Skeletal muscle tissue (tissue), 4 donors: Measurements from ENCODE around the gene ATG4B. TPM values are rescaled to one million over a fixed set of nuclear protein-coding genes. Genes with fewer than 3 reads are reported as not detected.
A peak's percentile ranks its signal among the peaks of the same experiment; 100 is the strongest.

ENCODE experiments used
- H3K27ac ChIP-seq: one replicate; pipeline ENCODE4 v1.7.0; 2013; ENCODE audit warnings: mild to moderate bottlenecking, low read depth, low read length, inconsistent platforms
- H3K27me3 ChIP-seq, 3 donors: one replicate each; pipeline ENCODE4 v1.7.0; 2013; ENCODE audit warnings: low read length in 3 of 3; ENCODE audit not compliant: control insufficient read depth in 3 of 3, insufficient read depth in 3 of 3
- H3K36me3 ChIP-seq, 3 donors: one replicate each; pipeline ENCODE4 v1.7.0; 2013; ENCODE audit warnings: low read length in 3 of 3; ENCODE audit not compliant: control insufficient read depth in 3 of 3, insufficient read depth in 3 of 3
- H3K4me1 ChIP-seq, 3 donors: one replicate each; pipeline ENCODE4 v1.7.0; 2013; ENCODE audit warnings: low read length in 3 of 3, mild to moderate bottlenecking in 3 of 3; ENCODE audit not compliant: control insufficient read depth in 3 of 3, insufficient read depth in 3 of 3
- H3K4me3 ChIP-seq, 3 donors: one replicate each; pipeline ENCODE4 v1.7.0; 2013; ENCODE audit warnings: low read length in 3 of 3
- H3K9ac ChIP-seq, 3 donors: one replicate each; pipeline ENCODE4 v1.7.0; 2013; ENCODE audit warnings: low read length in 3 of 3, mild to moderate bottlenecking in 3 of 3, moderate library complexity in 2 of 3, low read depth in 1 of 3
- H3K9me3 ChIP-seq, 3 donors: one replicate each; pipeline ENCODE4 v1.7.0; 2013; ENCODE audit warnings: low read length in 3 of 3; ENCODE audit not compliant: control insufficient read depth in 3 of 3
- total RNA-seq: library from RNA; depleted of rRNA; stranded (reverse); fragments of >200 nt; gene quantifications from one replicate; pipeline ENCODE4 v1.2.3, GENCODE V29; 2014
- donor health status: Osteomylitis.

The ATG4B gene
- total RNA-seq, 1 donor from 2014 or later = 29.2 TPM

DNA sequence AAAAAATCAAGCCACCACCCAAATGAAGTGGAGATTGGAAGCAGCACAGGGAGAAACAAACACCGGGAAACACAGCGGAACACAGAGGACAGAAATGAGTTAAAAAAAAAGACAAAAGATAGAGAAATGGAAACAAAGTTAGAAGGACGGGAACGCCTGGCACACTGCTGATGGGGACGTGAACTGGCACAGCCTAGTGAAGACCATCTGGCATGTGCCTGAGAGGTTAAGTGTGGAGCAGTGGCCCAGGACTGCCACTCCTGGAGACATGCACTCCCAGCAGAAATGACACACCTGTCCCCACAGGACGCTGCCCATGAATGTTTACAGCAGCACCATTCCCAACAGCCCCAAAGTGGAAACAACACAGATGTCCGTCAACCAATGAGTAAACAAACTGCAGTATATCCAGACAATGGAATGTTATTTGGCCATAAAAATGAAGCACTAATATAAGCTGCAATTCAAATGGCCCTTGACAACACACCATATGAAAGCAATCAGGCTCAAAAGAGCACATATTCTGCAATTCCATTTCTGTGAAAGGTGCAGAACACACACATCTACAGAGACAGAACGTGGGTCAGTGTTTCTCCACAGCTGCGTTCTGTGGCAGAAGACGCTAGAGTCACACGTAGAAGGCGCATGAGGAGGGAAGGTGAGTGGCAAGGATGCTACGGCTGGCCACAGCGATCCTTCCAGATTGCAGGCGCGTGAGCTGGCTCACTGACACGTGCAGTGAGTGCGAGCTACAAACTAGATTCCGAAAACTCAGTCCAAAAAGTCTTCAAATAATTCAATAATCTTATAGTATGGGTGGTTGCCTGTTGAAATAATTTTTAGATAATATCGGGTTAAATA lies 25.1 kb upstream of the ATG4B start:
- peaks cover 15 to 42% (median 18%) of the 10 kb centered on the region in 3 donors for H3K4me1 ChIP-seq

DNA sequence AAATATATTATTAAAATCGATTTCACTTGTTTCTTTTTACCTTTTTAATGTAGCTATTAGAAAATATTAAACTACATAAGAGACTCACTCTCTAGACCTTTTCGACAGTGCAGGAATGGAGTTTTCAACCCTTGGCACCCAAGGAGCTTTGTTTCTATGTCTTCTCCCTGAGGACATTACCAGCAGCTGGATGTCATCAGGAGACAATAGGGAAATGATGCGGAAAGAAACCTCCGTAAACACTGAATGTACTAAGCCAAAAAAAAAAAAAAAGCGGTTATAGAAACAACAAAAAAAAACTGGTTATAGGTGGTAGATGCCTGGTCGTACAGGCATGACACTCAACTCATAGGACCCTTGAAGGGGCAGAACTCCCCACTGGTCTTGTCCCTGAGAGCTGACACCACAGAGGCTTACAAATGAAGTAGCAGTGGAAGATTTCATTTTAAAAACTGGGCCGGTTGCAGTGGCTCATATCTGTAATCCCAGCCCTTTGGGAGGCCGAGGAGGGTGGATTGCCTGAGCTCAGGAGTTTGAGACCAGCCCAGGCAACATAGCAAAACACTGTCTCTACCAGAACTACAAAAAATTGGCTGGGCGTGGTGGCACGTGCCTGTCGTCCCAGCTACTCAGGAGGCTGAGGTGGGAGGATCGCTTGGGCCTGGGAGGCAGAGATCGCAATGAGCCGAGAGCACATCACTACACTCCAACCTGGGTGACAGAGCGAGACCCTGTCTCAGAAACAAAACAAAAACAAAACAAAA lies 24.3 kb upstream of the ATG4B start:
- peaks cover 15 to 49% (median 23%) of the 10 kb centered on the region in 3 donors for H3K4me1 ChIP-seq
- H3K27ac ChIP-seq = no peak overlapping the region
- no peaks in the 10 kb centered on the region for H3K27me3 ChIP-seq
- peaks cover 0 to 4% (median 0%) of the 10 kb centered on the region in 3 donors for H3K36me3 ChIP-seq
- H3K4me3 ChIP-seq = no peak overlapping the region
- no peaks in the 10 kb centered on the region for H3K9me3 ChIP-seq
- H3K9ac ChIP-seq = no peak overlapping the region

More for the DNA sequence above, 25.1 kb upstream of the ATG4B start:
- Histone ChIP-seq H3K9ac (no peak overlapping the region), H3K4me3 (no peak overlapping the region), H3K27ac (no peak overlapping the region), H3K27me3 (no peaks in the 10 kb centered on the region), H3K36me3 (peaks cover 0 to 4% (median 0%) of the 10 kb centered on the region in 3 donors), H3K9me3 (no peaks in the 10 kb centered on the region)

DNA sequence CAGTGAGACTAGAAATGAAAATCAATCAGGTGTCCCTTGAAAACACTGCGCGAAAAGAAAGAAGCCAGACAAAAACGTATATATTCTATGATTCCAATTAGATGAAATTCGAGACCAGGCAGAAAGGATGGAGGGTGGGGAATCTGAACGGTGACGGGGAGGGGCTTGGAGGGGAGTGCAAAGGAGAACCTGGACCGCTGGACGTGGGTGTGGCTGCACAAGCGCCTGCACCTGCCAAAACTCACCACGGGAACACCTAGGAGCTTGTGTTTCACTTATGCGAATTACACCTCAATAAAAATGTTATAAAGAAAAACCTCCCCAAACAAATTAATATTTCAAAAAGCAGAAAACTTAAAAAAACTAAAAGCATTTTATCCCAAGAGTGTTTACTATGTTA lies 22.5 kb upstream of the ATG4B start:
- Histone ChIP-seq H3K27ac (no peak overlapping the region), H3K4me1 (peaks cover 11 to 34% (median 19%) of the 10 kb centered on the region in 3 donors), H3K4me3 (no peak overlapping the region), H3K36me3 (peaks cover 0 to 7% (median 4%) of the 10 kb centered on the region in 3 donors), H3K27me3 (no peaks in the 10 kb centered on the region), H3K9me3 (no peaks in the 10 kb centered on the region), H3K9ac (no peak overlapping the region)

DNA sequence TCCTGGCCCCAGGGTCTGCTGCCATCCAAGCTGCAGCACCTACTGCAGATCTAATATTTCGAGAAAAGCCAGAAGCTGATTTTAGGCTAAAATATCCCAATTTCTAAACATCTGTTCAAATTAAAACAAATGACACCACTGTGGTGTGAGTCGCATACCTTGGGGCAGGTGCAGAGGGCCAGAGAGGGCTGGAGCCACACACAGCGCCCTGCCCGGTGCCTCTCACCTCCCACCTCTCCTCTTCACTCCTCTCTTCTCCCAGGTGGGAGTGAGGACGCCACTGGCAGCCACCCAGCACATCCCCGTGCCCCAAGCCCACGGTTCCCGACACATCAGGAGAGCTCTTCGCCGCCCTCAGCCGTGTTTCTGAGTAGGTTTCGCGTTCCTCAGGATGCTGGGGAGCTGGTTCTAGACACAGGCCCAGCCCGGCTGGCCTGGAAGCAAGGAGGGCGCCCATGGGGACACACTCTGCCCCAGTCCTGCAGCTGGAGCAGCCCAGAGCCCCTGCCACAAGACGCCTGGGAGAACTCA lies 21.9 kb upstream of the ATG4B start:
- Histone ChIP-seq H3K9me3 (no peaks in the 10 kb centered on the region), H3K27ac (no peak overlapping the region), H3K4me3 (no peak overlapping the region)

DNA sequence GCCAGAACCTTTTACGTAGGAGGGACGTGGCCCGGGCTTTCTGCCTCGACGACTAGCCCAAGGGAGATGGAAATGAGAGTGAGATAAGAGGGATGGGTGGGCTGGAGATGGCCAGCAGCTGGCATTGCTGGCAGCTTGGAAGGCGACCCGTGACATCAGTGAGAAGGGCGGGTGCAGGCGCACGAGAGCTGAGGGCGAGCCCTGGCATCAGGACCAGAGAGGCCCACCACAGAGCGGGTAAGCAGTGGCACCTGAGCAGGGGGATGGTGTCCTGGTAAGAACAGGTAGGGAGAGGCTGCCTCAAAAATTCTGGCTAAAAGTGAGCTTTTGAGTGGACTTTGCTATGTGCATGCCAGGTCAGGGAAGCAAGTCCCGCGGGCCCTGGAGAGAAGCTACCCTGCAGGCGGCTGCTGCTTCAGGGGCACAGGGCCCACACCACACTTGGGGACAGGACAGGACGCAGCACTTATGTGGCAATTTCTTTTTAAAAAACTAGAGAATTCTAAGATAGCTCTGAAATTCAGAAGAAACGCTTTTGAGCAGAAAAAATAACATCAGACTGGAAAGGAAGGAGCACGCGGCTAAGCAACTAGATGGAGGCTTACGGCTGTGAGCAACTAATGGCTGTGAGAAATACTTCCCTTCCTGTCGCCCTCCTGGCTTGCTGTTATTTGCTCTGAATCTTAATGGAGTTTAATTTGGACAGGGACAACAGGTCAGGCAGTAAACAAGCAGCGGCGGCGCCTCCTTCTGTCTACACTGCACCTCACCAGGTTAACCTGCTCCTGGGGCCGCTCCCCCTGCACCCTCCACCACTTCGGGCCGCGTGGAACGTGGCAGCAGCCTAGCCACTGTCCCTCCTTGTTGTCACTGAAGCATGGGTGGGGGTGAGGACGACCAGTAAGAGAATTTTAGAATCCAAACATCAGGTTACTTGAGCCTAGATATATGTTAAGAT lies 21.0 kb upstream of the ATG4B start:
- Histone ChIP-seq H3K9ac (peak overlapping the region; percentile 28 to 71 (median 68)), H3K27me3 (no peaks in the 10 kb centered on the region), H3K4me3 (peak overlapping the region; percentile 54 to 71 (median 57)), H3K4me1 (peaks cover 11 to 31% (median 14%) of the 10 kb centered on the region in 3 donors), H3K36me3 (peaks cover 0 to 7% (median 4%) of the 10 kb centered on the region in 3 donors), H3K27ac (no peak overlapping the region), H3K9me3 (no peaks in the 10 kb centered on the region)

More for the DNA sequence above, 21.9 kb upstream of the ATG4B start:
- Histone ChIP-seq H3K27me3 (no peaks in the 10 kb centered on the region), H3K4me1 (peaks cover 11 to 32% (median 16%) of the 10 kb centered on the region in 3 donors), H3K9ac (peak overlapping the region in 1 of 3 donors; percentile 25), H3K36me3 (peaks cover 0 to 7% (median 4%) of the 10 kb centered on the region in 3 donors)

DNA sequence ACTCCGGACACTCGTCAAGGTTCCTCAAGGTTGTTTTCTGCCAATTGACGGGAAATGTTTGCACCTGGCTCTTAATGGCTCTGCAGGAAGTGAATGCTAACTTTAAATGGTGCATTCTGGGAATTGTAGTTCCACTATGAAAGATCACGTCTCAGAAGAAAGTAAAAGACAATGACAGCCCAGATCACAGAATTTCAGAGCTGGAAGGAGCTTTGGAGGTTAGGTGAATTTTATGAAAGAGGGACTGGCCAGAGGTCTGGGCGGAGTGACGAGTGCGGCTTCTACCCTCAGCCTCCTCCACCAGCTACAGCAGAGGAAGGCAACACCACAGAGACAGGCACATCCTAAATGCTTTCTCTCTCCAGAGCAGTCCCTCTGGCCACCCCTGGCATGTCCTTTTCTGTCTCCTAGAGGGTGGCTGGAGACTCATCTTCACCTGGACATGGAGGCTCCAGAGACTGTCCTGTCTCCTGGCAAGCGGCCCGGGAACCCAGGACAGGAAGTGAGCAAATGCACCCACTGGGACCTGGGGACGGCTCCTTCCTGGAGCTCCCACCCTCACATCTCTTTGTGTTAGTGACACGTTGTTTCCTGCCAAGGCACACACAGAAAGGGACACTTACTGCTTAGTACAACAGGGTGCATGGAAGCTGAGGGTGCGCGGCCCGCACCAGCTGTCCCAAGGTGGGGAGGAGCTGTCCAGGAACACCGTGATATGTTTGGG lies 19.9 kb upstream of the ATG4B start:
- H3K4me1 ChIP-seq = peaks cover 4 to 22% (median 10%) of the 10 kb centered on the region in 3 donors
- H3K27me3 ChIP-seq = no peaks in the 10 kb centered on the region
- H3K27ac ChIP-seq = peak overlapping the region; percentile 8

DNA sequence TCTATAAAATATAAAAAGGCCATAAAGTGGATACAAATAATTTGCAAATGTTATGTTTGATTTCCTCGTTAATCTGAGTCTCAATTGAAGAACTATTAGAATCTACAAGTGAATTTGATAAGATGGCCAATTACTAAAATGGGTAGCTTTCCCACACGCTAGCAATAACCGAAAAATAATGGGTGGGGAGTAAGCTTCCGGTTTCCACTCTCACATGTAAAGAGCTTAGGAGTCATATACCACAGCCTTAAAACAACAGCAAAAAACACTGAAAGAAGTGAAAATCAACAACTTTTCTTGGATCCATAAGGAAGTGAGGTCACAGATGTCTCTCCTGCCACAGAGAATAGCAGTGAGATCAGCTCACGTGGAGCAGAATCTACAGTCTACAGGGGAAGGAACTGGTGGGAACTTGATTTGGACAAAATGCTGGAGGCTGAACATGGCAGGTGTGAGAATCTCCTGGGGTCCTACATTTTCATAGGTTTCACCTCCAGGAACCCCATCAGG lies 19.1 kb upstream of the ATG4B start:
- no peak overlapping the region for H3K9ac ChIP-seq
- no peak overlapping the region for H3K27ac ChIP-seq
- peaks cover 3 to 21% (median 10%) of the 10 kb centered on the region in 3 donors for H3K4me1 ChIP-seq
- H3K27me3 ChIP-seq = no peaks in the 10 kb centered on the region
- peak overlapping the region in 1 of 3 donors; percentile 71 for H3K4me3 ChIP-seq
- H3K9me3 ChIP-seq = no peaks in the 10 kb centered on the region
- peaks cover 0 to 7% (median 4%) of the 10 kb centered on the region in 3 donors for H3K36me3 ChIP-seq

More for the DNA sequence above, 19.9 kb upstream of the ATG4B start:
- H3K36me3 ChIP-seq = peaks cover 0 to 7% (median 4%) of the 10 kb centered on the region in 3 donors
- H3K9ac ChIP-seq = peak overlapping the region; percentile 28 to 71 (median 68)
- H3K4me3 ChIP-seq = peak overlapping the region; percentile 54 to 71 (median 57)
- H3K9me3 ChIP-seq = no peaks in the 10 kb centered on the region

DNA sequence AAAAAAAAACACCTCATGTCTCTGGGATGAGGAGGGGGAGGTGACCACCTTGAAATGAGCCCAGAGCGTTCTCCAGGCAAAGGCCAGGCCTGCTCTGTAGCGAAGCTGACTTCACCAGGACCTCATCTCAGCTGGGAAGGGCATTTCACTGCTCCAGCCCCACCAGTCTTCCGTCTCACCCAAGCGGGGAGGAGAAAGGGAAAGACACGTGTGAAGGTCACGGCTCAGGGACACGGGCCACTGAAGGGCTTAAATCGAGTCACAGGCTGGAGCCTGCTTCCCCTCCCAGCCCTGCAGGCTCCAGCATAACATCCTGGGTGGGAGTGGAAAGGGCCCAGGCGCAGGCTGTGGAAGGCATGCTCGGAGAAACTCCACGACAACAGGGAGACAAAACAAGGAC lies 18.7 kb upstream of the ATG4B start:
- H3K27me3 ChIP-seq = no peaks in the 10 kb centered on the region
- H3K9ac ChIP-seq = no peak overlapping the region
- H3K9me3 ChIP-seq = no peaks in the 10 kb centered on the region
- H3K36me3 ChIP-seq = peaks cover 0 to 7% (median 4%) of the 10 kb centered on the region in 3 donors
- no peak overlapping the region for H3K27ac ChIP-seq
- no peak overlapping the region for H3K4me3 ChIP-seq
- H3K4me1 ChIP-seq = peaks cover 3 to 21% (median 10%) of the 10 kb centered on the region in 3 donors
